MCF 10A (cell line): ENCODE results near the gene ZBTB22. TPM values are rescaled to one million over a fixed set of nuclear protein-coding genes. Genes with fewer than 3 reads are reported as not detected.

ENCODE experiments used
- BruUV-seq: library from RNA; stranded (reverse); fragments of 400-500 nt; replicated peaks from 2 replicates; lab custom pipeline; 2021; lab: Mats Ljungman, UMichigan
- CTCF ChIA-PET: fragments of 300-600 bp; sonication (Branson Sonifier 250); formaldehyde crosslinking; extraction: SDS; loops from one replicate; lab custom pipeline; 2021; ENCODE audit warnings: antibody characterized with exemption, inconsistent platforms; lab: Yijun Ruan, JAX
- POLR2A ChIA-PET: fragments of 300-600, 350-650 bp; sonication (Branson Sonifier 250); formaldehyde crosslinking; extraction: SDS; loops from one replicate; lab custom pipeline; 2020; ENCODE audit warnings: antibody characterized with exemption, inconsistent platforms; lab: Yijun Ruan, JAX
- DNase-seq: peaks from one replicate; pipeline ENCODE4 v3.0.0-alpha.2; 2018; ENCODE audit not compliant: unreplicated experiment
- H3K27ac Mint-ChIP-seq: one replicate; pipeline ENCODE4 v1.8.0; 2022; ENCODE audit warnings: mild to moderate bottlenecking, low read depth, mixed read lengths; ENCODE audit not compliant: unreplicated experiment
- H3K27me3 Mint-ChIP-seq: one replicate; pipeline ENCODE4 v1.8.0; 2022; ENCODE audit warnings: mixed read lengths; ENCODE audit not compliant: insufficient read depth, unreplicated experiment
- H3K36me3 Mint-ChIP-seq: one replicate; pipeline ENCODE4 v1.8.0; 2022; ENCODE audit warnings: mild to moderate bottlenecking, moderate library complexity, mixed read lengths; ENCODE audit not compliant: insufficient read depth, unreplicated experiment
- H3K4me1 Mint-ChIP-seq: one replicate; pipeline ENCODE4 v1.8.0; 2022; ENCODE audit warnings: mixed read lengths; ENCODE audit not compliant: insufficient read depth, unreplicated experiment
- H3K4me3 Mint-ChIP-seq: one replicate; pipeline ENCODE4 v1.8.0; 2022; ENCODE audit warnings: mild to moderate bottlenecking, moderate library complexity, mixed read lengths; ENCODE audit not compliant: unreplicated experiment
- H3K9me3 Mint-ChIP-seq: one replicate; pipeline ENCODE4 v1.8.0; 2022; ENCODE audit warnings: mixed read lengths; ENCODE audit not compliant: unreplicated experiment
- CTCF ChIP-seq: fragments of 200-600 bp; IDR thresholded peaks from one replicate; pipeline ENCODE4 v1.8.0; 2022; ENCODE audit warnings: antibody characterized with exemption, mild to moderate bottlenecking; ENCODE audit not compliant: unreplicated experiment
- intact Hi-C: fragments of 100-400 bp; cut with micrococcal nuclease; formaldehyde crosslinking; loops from 2 replicates; pipeline ENCODE4 v1.14.1; 2022
- total RNA-seq: library from RNA; stranded (reverse); gene quantifications from 2 replicates; pipeline ENCODE4 v1.2.3, GENCODE V29; 2022

The ZBTB22 gene
- total RNA-seq, 1 experiment from 2014 or later = 12.3 TPM

DNA sequence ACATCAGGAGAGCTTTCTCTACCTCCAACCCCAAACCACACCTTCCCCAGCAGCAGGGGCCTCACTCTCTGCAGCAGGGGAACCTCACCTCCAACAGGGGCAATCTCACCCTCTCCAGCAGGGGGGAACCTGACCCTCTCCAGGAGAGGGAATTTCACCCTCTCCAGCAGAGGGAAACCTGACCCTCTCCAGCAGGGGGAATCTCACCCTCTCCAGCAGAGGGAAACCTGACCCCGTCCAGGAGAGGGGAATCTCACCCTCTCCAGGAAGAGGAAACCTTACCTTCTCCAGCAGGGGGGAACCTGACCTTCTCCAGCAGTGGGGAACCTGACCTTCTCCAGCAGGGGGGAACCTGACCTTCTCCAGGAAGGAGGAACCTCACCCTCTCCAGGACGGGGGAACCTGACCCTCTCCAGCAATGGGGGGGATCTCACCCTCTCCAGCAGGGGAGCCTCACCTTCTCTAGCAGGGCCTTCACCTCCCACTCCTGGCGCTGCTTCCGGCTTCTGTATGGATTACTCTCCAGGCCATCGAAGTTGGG lies 37.5 kb downstream of the ZBTB22 start:
- peaks cover 15% of the 10 kb centered on the region for H3K4me1 Mint-ChIP-seq
- H3K27ac Mint-ChIP-seq = no peak overlapping the region
- intact Hi-C loops = loop anchor here (1.0 to 5.0 kb wide), 3 partner anchors 19 to 127 kb away; partner anchors contain the start of gene RGL2
- no peaks in the 10 kb centered on the region for H3K27me3 Mint-ChIP-seq
- peaks cover 61% of the 10 kb centered on the region for H3K36me3 Mint-ChIP-seq
- ChIA-PET CTCF (interaction anchor here (0.6 to 0.7 kb wide), 4 partner anchors 9 to 130 kb away, joined by 3 to 4 read pairs (median 3); partner anchors contain the start of gene WDR46), POLR2A (interaction anchor here (0.7 to 5.6 kb wide), 6 partner anchors 8 to 308 kb away, joined by 3 to 73 read pairs (median 8); partner anchors contain the start of genes PFDN6, RPS18, VPS52 and WDR46)
- peak; percentile 74 for DNase-seq
- no peaks in the 10 kb centered on the region for H3K9me3 Mint-ChIP-seq
- TF ChIP-seq CTCF = peak; percentile 72
- H3K4me3 Mint-ChIP-seq = no peak overlapping the region
- BruUV-seq = no TSS peak

GRCh38 chr6:33279257-33279695 lies 38.3 kb downstream of the ZBTB22 start:
- POLR2A ChIA-PET = interaction anchor here (0.7 to 5.6 kb wide), 4 partner anchors 9 to 307 kb away, joined by 3 to 73 read pairs (median 19); partner anchors contain the start of genes PFDN6 and WDR46
- Mint-ChIP-seq H3K27ac (no peak overlapping the region), H3K4me3 (no peak overlapping the region), H3K4me1 (peaks cover 22% of the 10 kb centered on the region), H3K36me3 (peaks cover 61% of the 10 kb centered on the region), H3K9me3 (no peaks in the 10 kb centered on the region), H3K27me3 (no peaks in the 10 kb centered on the region)
- CTCF ChIA-PET = interaction anchor here (0.5 to 2.0 kb wide), 7 partner anchors 8 to 131 kb away, joined by 3 to 9 read pairs (median 3); partner anchors contain the start of genes RPS18, VPS52 and WDR46
- intact Hi-C loops = loop anchor here (2.0 kb wide), 1 partner anchor 20 kb away; the partner anchor contains the start of gene RGL2
- TSS peak; percentile 30 for BruUV-seq
- TF ChIP-seq CTCF = no peak
- no peak for DNase-seq

DNA sequence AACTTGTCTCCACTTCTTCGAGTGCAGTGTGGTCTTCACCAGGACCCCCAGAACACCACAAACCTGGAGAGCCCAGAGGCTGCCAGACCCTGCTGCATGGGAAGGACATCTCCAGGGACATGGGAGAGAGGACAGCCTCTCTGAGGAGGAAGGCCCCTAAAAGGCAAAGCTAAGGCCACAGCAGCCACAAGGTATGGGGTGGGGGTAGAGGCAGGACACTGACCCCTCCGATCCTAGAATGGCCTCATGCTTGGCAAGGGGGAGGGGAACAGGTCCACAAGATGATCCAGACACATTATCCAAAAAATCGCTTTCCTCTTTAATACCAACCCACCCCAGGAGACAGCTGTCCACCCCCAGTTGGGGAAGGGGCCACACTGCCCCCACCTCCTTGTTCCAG lies 38.7 kb downstream of the ZBTB22 start:
- no peaks in the 10 kb centered on the region for H3K27me3 Mint-ChIP-seq
- H3K36me3 Mint-ChIP-seq = peaks cover 61% of the 10 kb centered on the region
- no peak overlapping the region for H3K27ac Mint-ChIP-seq
- intact Hi-C loops = loop anchor here (2.0 kb wide), 1 partner anchor 20 kb away; the partner anchor contains the start of gene RGL2
- no peak for TF ChIP-seq CTCF
- H3K4me1 Mint-ChIP-seq = peaks cover 25% of the 10 kb centered on the region
- DNase-seq = no peak
- no peak overlapping the region for H3K4me3 Mint-ChIP-seq
- BruUV-seq = no TSS peak
- POLR2A ChIA-PET = interaction anchor here (0.9 to 5.6 kb wide), 6 partner anchors 10 to 307 kb away, joined by 4 to 73 read pairs (median 10); partner anchors contain the start of genes PFDN6, WDR46 and ZBTB22
- CTCF ChIA-PET = interaction anchor here (0.8 to 2.9 kb wide), 4 partner anchors 10 to 30 kb away, joined by 3 to 18 read pairs (median 6); partner anchors contain the start of genes PFDN6 and WDR46
- no peaks in the 10 kb centered on the region for H3K9me3 Mint-ChIP-seq

DNA sequence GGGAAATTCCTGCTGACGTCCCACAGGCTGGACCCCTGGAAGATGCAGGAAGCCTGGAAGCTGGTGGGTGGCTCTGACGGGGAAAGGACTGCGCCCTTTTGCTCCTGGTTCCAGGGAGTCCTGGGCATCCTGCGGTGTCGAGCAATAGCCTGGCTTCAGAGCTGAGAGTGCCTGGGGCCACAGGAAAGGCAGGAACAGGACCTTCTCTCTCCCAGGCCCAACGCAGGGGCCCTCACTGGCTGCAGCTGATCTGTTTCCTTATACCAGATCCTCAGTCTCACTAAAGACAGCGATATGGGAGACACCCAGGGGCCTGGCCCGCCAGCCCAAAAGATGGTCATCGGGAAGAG lies 39.2 kb downstream of the ZBTB22 start:
- POLR2A ChIA-PET = interaction anchor here (0.9 to 5.6 kb wide), 8 partner anchors 10 to 306 kb away, joined by 4 to 73 read pairs (median 10); partner anchors contain the start of genes PFDN6, RGL2, WDR46 and ZBTB22
- Mint-ChIP-seq H3K27me3 (no peaks in the 10 kb centered on the region), H3K4me1 (peaks cover 28% of the 10 kb centered on the region), H3K9me3 (no peaks in the 10 kb centered on the region), H3K36me3 (peaks cover 61% of the 10 kb centered on the region), H3K27ac (no peak overlapping the region), H3K4me3 (no peak overlapping the region)
- CTCF ChIA-PET = interaction anchor here (0.8 to 2.9 kb wide), 5 partner anchors 10 to 30 kb away, joined by 3 to 18 read pairs (median 4); partner anchors contain the start of genes PFDN6 and WDR46
- DNase-seq = no peak
- intact Hi-C loops = loop anchor here (2.0 kb wide), 1 partner anchor 20 kb away; the partner anchor contains the start of gene RGL2
- BruUV-seq = no TSS peak
- TF ChIP-seq CTCF = no peak
